Liver (tissue), 9 donors: ENCODE data around the gene LEMD2. TPM values are rescaled to one million over a fixed set of nuclear protein-coding genes. Genes with fewer than 3 reads are reported as not detected.

ENCODE experiments used
- DNase-seq: peaks from one replicate; pipeline ENCODE4 v3.0.0-alpha.2; 2017; ENCODE audit warnings: low spot score
- H3K27ac ChIP-seq, 2 donors: one replicate each; pipeline ENCODE4 v1.7.0; 2013; ENCODE audit warnings: inconsistent platforms in 2 of 2, low read length in 2 of 2, control low read depth in 1 of 2, low read depth in 1 of 2, mild to moderate bottlenecking in 1 of 2
- H3K27me3 ChIP-seq, 4 donors: one replicate each; pipeline versions ENCODE4 v1.6.1 to v1.7.0; 2013; ENCODE audit warnings: low read length in 3 of 4, inconsistent platforms in 1 of 4, mild to moderate bottlenecking in 1 of 4, moderate library complexity in 1 of 4; ENCODE audit not compliant: control insufficient read depth in 4 of 4, insufficient read depth in 4 of 4
- H3K36me3 ChIP-seq, 4 donors: one replicate each; pipeline versions ENCODE4 v1.6.1 to v1.7.0; 2013; ENCODE audit warnings: low read length in 3 of 4, mild to moderate bottlenecking in 3 of 4, low read depth in 1 of 4, moderate library complexity in 1 of 4; ENCODE audit not compliant: control insufficient read depth in 4 of 4, insufficient read depth in 3 of 4
- H3K4me1 ChIP-seq, 4 donors: one replicate each; pipeline versions ENCODE4 v1.6.1 to v1.7.0; 2013; ENCODE audit warnings: low read length in 3 of 4, mild to moderate bottlenecking in 3 of 4, moderate library complexity in 1 of 4; ENCODE audit not compliant: control insufficient read depth in 4 of 4, insufficient read depth in 4 of 4
- H3K4me3 ChIP-seq, 3 donors: one replicate each; pipeline versions ENCODE4 v1.6.1 to v1.7.0; 2013; ENCODE audit warnings: low read length in 3 of 3, control low read depth in 1 of 3, low read depth in 1 of 3, mild to moderate bottlenecking in 1 of 3
- H3K9ac ChIP-seq, 2 donors: one replicate each; pipeline ENCODE4 v1.7.0; 2013; ENCODE audit warnings: low read length in 2 of 2, mild to moderate bottlenecking in 2 of 2, moderate library complexity in 2 of 2, control low read depth in 1 of 2, low read depth in 1 of 2
- H3K9me3 ChIP-seq, 4 donors: one replicate each; pipeline versions ENCODE4 v1.6.1 to v1.7.0; 2013; ENCODE audit warnings: low read length in 3 of 4; ENCODE audit not compliant: control insufficient read depth in 4 of 4
- CTCF ChIP-seq: fragments of 150-350 bp; IDR thresholded peaks from 2 replicates; pipeline ENCODE4 v1.5.1; 2017; ENCODE audit warnings: improper control_type of control experiment, low read depth, low read length; ENCODE audit not compliant: missing input control
- EGR1 ChIP-seq, 2 donors: IDR thresholded peaks; 2 replicates each; pipeline ENCODE4 v1.6.1; 2016 to 2018; ENCODE audit warnings: antibody characterized with exemption in 2 of 2, low read depth in 2 of 2
- FOXA1 ChIP-seq: IDR thresholded peaks from 2 replicates; pipeline ENCODE4 v1.6.1; 2016; ENCODE audit warnings: antibody characterized with exemption
- FOXA2 ChIP-seq: IDR thresholded peaks from 2 replicates; pipeline ENCODE4 v1.6.1; 2016; ENCODE audit warnings: antibody characterized with exemption
- GABPA ChIP-seq, 2 donors: IDR thresholded peaks in 1 of 2; conservative IDR thresholded peaks in 1 of 2; 2 replicates each; pipeline ENCODE4 v1.6.1; 2016; ENCODE audit warnings: antibody characterized with exemption in 2 of 2, mild to moderate bottlenecking in 1 of 2, moderate library complexity in 1 of 2
- HNF4A ChIP-seq, 2 donors: conservative IDR thresholded peaks; 2 replicates each; pipeline ENCODE4 v1.6.1; 2016; ENCODE audit warnings: antibody characterized with exemption in 2 of 2, mild to moderate bottlenecking in 2 of 2
- HNF4G ChIP-seq: IDR thresholded peaks from 2 replicates; pipeline ENCODE4 v1.6.1; 2016; ENCODE audit warnings: antibody characterized with exemption
- JUND ChIP-seq, 2 donors: IDR thresholded peaks; 2 replicates each; pipeline ENCODE4 v1.6.1; 2016; ENCODE audit warnings: antibody characterized with exemption in 2 of 2
- MAX ChIP-seq: IDR thresholded peaks from 2 replicates; pipeline ENCODE4 v1.6.1; 2016; ENCODE audit warnings: antibody characterized with exemption
- NR2F2 ChIP-seq: IDR thresholded peaks from 2 replicates; pipeline ENCODE4 v1.6.1; 2016; ENCODE audit warnings: antibody characterized with exemption
- RAD21 ChIP-seq, 2 donors: IDR thresholded peaks; 2 replicates each; pipeline ENCODE4 v1.6.1; 2016; ENCODE audit warnings: antibody characterized with exemption in 2 of 2, mild to moderate bottlenecking in 2 of 2
- RXRA ChIP-seq, 2 donors: IDR thresholded peaks; 2 replicates each; pipeline ENCODE4 v1.6.1; 2017 to 2018; ENCODE audit warnings: antibody characterized with exemption in 2 of 2, mild to moderate bottlenecking in 1 of 2
- SP1 ChIP-seq: IDR thresholded peaks from 2 replicates; pipeline ENCODE4 v1.6.1; 2018; ENCODE audit warnings: antibody characterized with exemption, mild to moderate bottlenecking
- TAF1 ChIP-seq: conservative IDR thresholded peaks from 2 replicates; pipeline ENCODE4 v1.6.1; 2016; ENCODE audit warnings: antibody characterized with exemption, mild to moderate bottlenecking
- YY1 ChIP-seq: IDR thresholded peaks from 2 replicates; pipeline ENCODE4 v1.6.1; 2016; ENCODE audit warnings: antibody characterized with exemption, mild to moderate bottlenecking
- ZBTB33 ChIP-seq: IDR thresholded peaks from 2 replicates; pipeline ENCODE4 v1.6.1; 2016; ENCODE audit warnings: antibody characterized with exemption
- WGBS: extraction: QIAGEN DNeasy Blood & Tissue Kit; methylation state at CpG from one replicate; pipeline ENCODE4 v1.1.7; 2013; 5-methylcytosine and 5-hydroxymethylcytosine counted together
- polyA plus RNA-seq, 2 donors: library from polyadenylated mRNA; stranded (reverse) in 1 of 2; unstranded in 1 of 2; fragments of 200-250 nt in 1 of 2; fragments of >200 nt in 1 of 2; fragmentation: Nextera tagmentation in 1 of 2; extraction: Ambion mirVana in 1 of 2; gene quantifications; one replicate each; pipeline versions ENCODE4 v1.2.1 to v1.2.3, GENCODE V29; 2013 to 2015
- total RNA-seq, 2 donors: library from RNA; depleted of rRNA; stranded (reverse); fragments of >200 nt; gene quantifications; one replicate each; pipeline ENCODE4 v1.2.3, GENCODE V29; 2014
- TF ChIP-seq, protein P1 (sequence below): IDR thresholded peaks from 2 replicates; pipeline ENCODE4 v1.6.1; 2016; ENCODE audit warnings: antibody characterized with exemption
- TF ChIP-seq, protein P2 (sequence below): IDR thresholded peaks from 2 replicates; pipeline ENCODE4 v1.6.1; 2016; ENCODE audit warnings: antibody characterized with exemption, mild to moderate bottlenecking
- donor health status: healthy.
- donor health status: healthy.
- donor health status: healthy.
- donor health status: healthy.
- donor health status: healthy.

The LEMD2 gene
- total and polyA plus RNA-seq, 4 donors, result 6.5 to 23.1 (median 16.6) TPM

DNA sequence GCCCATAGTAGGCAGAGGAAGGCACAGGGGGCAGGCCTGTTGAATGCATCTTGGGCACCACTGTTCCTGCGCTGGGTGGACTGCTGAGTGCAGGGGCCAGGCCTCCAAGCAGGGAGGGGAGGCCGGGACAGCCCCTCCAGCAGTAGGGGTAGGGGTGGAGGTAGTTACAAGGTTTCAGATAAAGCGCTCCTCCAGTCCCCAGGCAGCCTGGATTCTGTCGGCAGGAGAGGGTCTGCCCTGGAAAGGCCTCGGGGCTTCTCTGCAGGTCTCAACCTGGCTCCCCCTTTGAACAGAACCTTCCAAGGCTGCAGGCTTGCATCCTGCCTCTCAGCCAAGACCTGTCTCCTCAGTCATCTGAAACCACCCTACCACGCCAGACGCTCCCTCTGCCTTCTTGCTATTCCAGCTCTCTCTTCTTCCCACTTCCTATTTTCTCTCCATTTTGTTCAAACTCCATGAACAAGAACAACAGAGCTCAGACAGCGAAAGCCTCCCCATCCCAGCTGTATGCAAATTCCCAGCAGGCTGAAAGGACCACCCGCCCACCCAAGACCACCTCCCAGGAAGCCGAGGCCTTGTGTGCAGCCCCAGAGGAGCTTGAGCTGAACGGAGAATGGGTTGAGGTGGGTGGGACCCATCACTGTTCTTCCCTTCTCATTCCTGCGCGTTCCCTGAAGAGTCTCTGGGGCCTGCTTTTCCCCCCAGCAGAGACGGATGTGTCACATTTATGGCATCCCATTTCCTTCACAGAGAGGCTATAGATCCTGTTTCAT, 13.4 kb upstream of the LEMD2 start:
- Histone ChIP-seq H3K9me3 (no peaks in the 10 kb centered on the region), H3K27me3 (peaks cover 0 to 3% (median 0%) of the 10 kb centered on the region in 4 donors)
- TF ChIP-seq FOXA1 (no peak), CTCF (no peak), MAX (no peak), GABPA (IDR thresholded peaks at IDR 0.05 in 1 of 2, conservative IDR thresholded peaks at IDR 0.05 in 1 of 2) (no peak), YY1 (no peak), ZBTB33 (no peak), TAF1 (no peak), JUND (IDR thresholded peaks at IDR 0.05) (no peak), RXRA (IDR thresholded peaks at IDR 0.05) (no peak), RAD21 (IDR thresholded peaks at IDR 0.05) (no peak), EGR1 (IDR thresholded peaks at IDR 0.05; ENCODE audit: low read depth in 2 of 2) (no peak), HNF4G (no peak), NR2F2 (no peak), FOXA2 (no peak), HNF4A (conservative IDR thresholded peaks at IDR 0.05) (no peak), SP1 (no peak)
- TF ChIP-seq, protein P1, sequence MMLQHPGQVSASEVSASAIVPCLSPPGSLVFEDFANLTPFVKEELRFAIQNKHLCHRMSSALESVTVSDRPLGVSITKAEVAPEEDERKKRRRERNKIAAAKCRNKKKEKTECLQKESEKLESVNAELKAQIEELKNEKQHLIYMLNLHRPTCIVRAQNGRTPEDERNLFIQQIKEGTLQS, result no peak
- TF ChIP-seq, protein P2, sequence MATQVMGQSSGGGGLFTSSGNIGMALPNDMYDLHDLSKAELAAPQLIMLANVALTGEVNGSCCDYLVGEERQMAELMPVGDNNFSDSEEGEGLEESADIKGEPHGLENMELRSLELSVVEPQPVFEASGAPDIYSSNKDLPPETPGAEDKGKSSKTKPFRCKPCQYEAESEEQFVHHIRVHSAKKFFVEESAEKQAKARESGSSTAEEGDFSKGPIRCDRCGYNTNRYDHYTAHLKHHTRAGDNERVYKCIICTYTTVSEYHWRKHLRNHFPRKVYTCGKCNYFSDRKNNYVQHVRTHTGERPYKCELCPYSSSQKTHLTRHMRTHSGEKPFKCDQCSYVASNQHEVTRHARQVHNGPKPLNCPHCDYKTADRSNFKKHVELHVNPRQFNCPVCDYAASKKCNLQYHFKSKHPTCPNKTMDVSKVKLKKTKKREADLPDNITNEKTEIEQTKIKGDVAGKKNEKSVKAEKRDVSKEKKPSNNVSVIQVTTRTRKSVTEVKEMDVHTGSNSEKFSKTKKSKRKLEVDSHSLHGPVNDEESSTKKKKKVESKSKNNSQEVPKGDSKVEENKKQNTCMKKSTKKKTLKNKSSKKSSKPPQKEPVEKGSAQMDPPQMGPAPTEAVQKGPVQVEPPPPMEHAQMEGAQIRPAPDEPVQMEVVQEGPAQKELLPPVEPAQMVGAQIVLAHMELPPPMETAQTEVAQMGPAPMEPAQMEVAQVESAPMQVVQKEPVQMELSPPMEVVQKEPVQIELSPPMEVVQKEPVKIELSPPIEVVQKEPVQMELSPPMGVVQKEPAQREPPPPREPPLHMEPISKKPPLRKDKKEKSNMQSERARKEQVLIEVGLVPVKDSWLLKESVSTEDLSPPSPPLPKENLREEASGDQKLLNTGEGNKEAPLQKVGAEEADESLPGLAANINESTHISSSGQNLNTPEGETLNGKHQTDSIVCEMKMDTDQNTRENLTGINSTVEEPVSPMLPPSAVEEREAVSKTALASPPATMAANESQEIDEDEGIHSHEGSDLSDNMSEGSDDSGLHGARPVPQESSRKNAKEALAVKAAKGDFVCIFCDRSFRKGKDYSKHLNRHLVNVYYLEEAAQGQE, result no peak

More for the DNA sequence above, 13.4 kb upstream of the LEMD2 start:
- Histone ChIP-seq H3K9ac (no peak overlapping the region), H3K4me1 (no peaks in the 10 kb centered on the region), H3K4me3 (no peak overlapping the region), H3K27ac (no peak overlapping the region), H3K36me3 (no peaks in the 10 kb centered on the region)
- DNase-seq, result no peak
- WGBS, result 84% methylated on average over 14 of the region's 14 CpGs
